Neuronal stem cell (in vitro differentiated cells): ENCODE measurements around the gene PCBD1.
"Not testable (repeated sequence)": the region's sequence is repeated elsewhere in the genome, so short reads cannot be mapped to it uniquely, and the experiment has no call there.

Experiments
- DNase-seq: peaks from one replicate; pipeline ENCODE4 v3.0.0-alpha.2; 2013; ENCODE audit warnings: low spot score
- H2AFZ ChIP-seq: one replicate; pipeline ENCODE4 v1.6.1; 2013; ENCODE audit warnings: mild to moderate bottlenecking, low read length, inconsistent platforms
- H2AK5ac ChIP-seq: 2 replicates; pipeline ENCODE4 v1.6.1; 2013; ENCODE audit warnings: low read depth, mild to moderate bottlenecking, inconsistent platforms, low read length, moderate library complexity, mixed read lengths
- H2BK120ac ChIP-seq: 2 replicates; pipeline ENCODE4 v1.6.1; 2013; ENCODE audit warnings: low read depth, mild to moderate bottlenecking, inconsistent platforms, low read length, moderate library complexity, mixed read lengths
- H2BK12ac ChIP-seq: one replicate; pipeline ENCODE4 v1.6.1; 2013; ENCODE audit warnings: low read length, inconsistent platforms
- H2BK15ac ChIP-seq: 2 replicates; pipeline ENCODE4 v1.6.1; 2013; ENCODE audit warnings: mild to moderate bottlenecking, low read length, inconsistent platforms, mixed read lengths
- H2BK5ac ChIP-seq: one replicate; pipeline ENCODE4 v1.6.1; 2013; ENCODE audit warnings: inconsistent platforms, mild to moderate bottlenecking, low read length, moderate library complexity
- H3K14ac ChIP-seq: one replicate; pipeline ENCODE4 v1.6.1; 2013; ENCODE audit warnings: low read length, inconsistent platforms
- H3K18ac ChIP-seq: 2 replicates; pipeline ENCODE4 v1.6.1; 2013; ENCODE audit warnings: low read length, inconsistent platforms
- H3K23ac ChIP-seq: 2 replicates; pipeline ENCODE4 v1.6.1; 2013; ENCODE audit warnings: low read depth, mild to moderate bottlenecking, mixed read lengths, low read length, inconsistent platforms; ENCODE audit not compliant: poor library complexity
- H3K27ac ChIP-seq: replicated peaks from 3 replicates; pipeline ENCODE4 v1.5.1; 2013; ENCODE audit warnings: low read length, inconsistent platforms
- H3K27me3 ChIP-seq, 3 experiments: 2 replicates each; pipeline ENCODE4 v1.6.1; 2013; ENCODE audit warnings: low read length in 3 of 3, mild to moderate bottlenecking in 2 of 3, inconsistent platforms in 1 of 3, low read depth in 1 of 3, mixed read lengths in 1 of 3, moderate library complexity in 1 of 3; ENCODE audit not compliant: control insufficient read depth in 3 of 3, insufficient read depth in 3 of 3
- H3K36me3 ChIP-seq, 2 donors: replicated peaks in 1 of 2; 2 replicates each; pipeline ENCODE4 v1.6.1; 2013; ENCODE audit warnings: low read length in 2 of 2; ENCODE audit not compliant: control insufficient read depth in 2 of 2, insufficient read depth in 2 of 2
- H3K4ac ChIP-seq: 2 replicates; pipeline ENCODE4 v1.6.1; 2013; ENCODE audit warnings: inconsistent platforms, mild to moderate bottlenecking, low read length, moderate library complexity
- H3K4me1 ChIP-seq, 2 donors: 1 replicate in 1 of 2; 2 replicates in 1 of 2; pipeline ENCODE4 v1.6.1; 2013; ENCODE audit warnings: low read length in 2 of 2, low read depth in 1 of 2; ENCODE audit not compliant: control insufficient read depth in 2 of 2, insufficient read depth in 1 of 2
- H3K4me2 ChIP-seq: one replicate; pipeline ENCODE4 v1.6.1; 2013; ENCODE audit warnings: mild to moderate bottlenecking, low read length, inconsistent platforms; ENCODE audit not compliant: insufficient read depth, poor library complexity, severe bottlenecking
- H3K4me3 ChIP-seq, 2 donors: 2 replicates each; pipeline ENCODE4 v1.5.1; 2013; ENCODE audit warnings: low read length in 2 of 2, mild to moderate bottlenecking in 2 of 2, inconsistent platforms in 1 of 2, moderate library complexity in 1 of 2
- H3K79me1 ChIP-seq: one replicate; pipeline ENCODE4 v1.6.1; 2013; ENCODE audit warnings: low read depth, mild to moderate bottlenecking, inconsistent platforms, low read length, moderate library complexity
- H3K9ac ChIP-seq: one replicate; pipeline ENCODE4 v1.6.1; 2013; ENCODE audit warnings: mild to moderate bottlenecking, low read depth, low read length, inconsistent platforms; ENCODE audit not compliant: poor library complexity
- H3K9me3 ChIP-seq, 2 donors: replicated peaks in 1 of 2; 2 replicates each; pipeline versions ENCODE3 to v1.6.1; 2013; ENCODE audit warnings: low read length in 2 of 2, mild to moderate bottlenecking in 2 of 2, inconsistent platforms in 1 of 2, low read depth in 1 of 2, mixed read lengths in 1 of 2, moderate library complexity in 1 of 2; ENCODE audit not compliant: control insufficient read depth in 2 of 2, insufficient read depth in 1 of 2
- H4K8ac ChIP-seq: one replicate; pipeline ENCODE4 v1.6.1; 2013; ENCODE audit warnings: low read depth, mild to moderate bottlenecking, inconsistent platforms, low read length, moderate library complexity
- H4K91ac ChIP-seq: one replicate; pipeline ENCODE4 v1.6.1; 2013; ENCODE audit warnings: low read length, low read depth, mild to moderate bottlenecking, inconsistent platforms; ENCODE audit not compliant: poor library complexity
- WGBS, 2 donors: extraction: QIAGEN DNeasy Blood & Tissue Kit; methylation state at CpG; one replicate each; pipeline ENCODE4 v1.1.7; 2013; ENCODE audit warnings: missing lambda C conversion rate in 2 of 2, mixed read lengths in 1 of 2; ENCODE audit not compliant: insufficient read length in 2 of 2, insufficient replicate concordance in 1 of 2; ENCODE audit errors: extremely low coverage in 2 of 2; 5-methylcytosine and 5-hydroxymethylcytosine counted together

The PCBD1 gene

GRCh38 chr10:70920519-70920918 is 32.2 kb upstream of the PCBD1 start:
- no peak overlapping the region for H3K4ac ChIP-seq
- no peak overlapping the region for H2AK5ac ChIP-seq
- H3K9me3 ChIP-seq: no peaks in the 10 kb centered on the region
- no peak overlapping the region for H2BK12ac ChIP-seq
- DNase-seq: no peak
- H3K36me3 ChIP-seq: no peaks in the 10 kb centered on the region
- peaks cover 0 to 32% (median 0%) of the 10 kb centered on the region in 3 experiments for H3K27me3 ChIP-seq
- H4K8ac ChIP-seq: no peak overlapping the region
- no peak overlapping the region for H3K27ac ChIP-seq
- no peak overlapping the region for H3K14ac ChIP-seq
- no peak overlapping the region for H4K91ac ChIP-seq
- no peak overlapping the region for H2AFZ ChIP-seq
- no peak overlapping the region for H2BK15ac ChIP-seq
- H3K79me1 ChIP-seq: no peaks in the 10 kb centered on the region
- H2BK120ac ChIP-seq: no peak overlapping the region
- peak overlapping the region; percentile 57 for H3K18ac ChIP-seq
- no peak overlapping the region for H3K4me2 ChIP-seq
- H2BK5ac ChIP-seq: no peak overlapping the region
- H3K4me3 ChIP-seq: no peak overlapping the region
- no peak overlapping the region for H3K23ac ChIP-seq
- H3K4me1 ChIP-seq: peaks cover 0 to 3% of the 10 kb centered on the region in 2 donors
- H3K9ac ChIP-seq: no peak overlapping the region
- no CpG with 5 or more reads among the region's 4 CpGs for WGBS, 2 donors

GRCh38 chr10:70919906-70920305 is 31.5 kb upstream of the PCBD1 start:
- peak overlapping the region; percentile 46 for H3K23ac ChIP-seq
- not testable (repeated sequence) for H2BK15ac ChIP-seq, H3K36me3 ChIP-seq, H3K4me1 ChIP-seq, H3K4ac ChIP-seq, H3K9ac ChIP-seq, H3K79me1 ChIP-seq, DNase-seq, H3K4me3 ChIP-seq, H3K14ac ChIP-seq, H3K27ac ChIP-seq, H4K8ac ChIP-seq, H3K9me3 ChIP-seq, H4K91ac ChIP-seq, H2BK12ac ChIP-seq, H2BK120ac ChIP-seq, H2AK5ac ChIP-seq, H3K4me2 ChIP-seq, H2AFZ ChIP-seq
- no CpG with 5 or more reads among the region's 10 CpGs for WGBS, 2 donors
- H3K18ac ChIP-seq: peak overlapping the region; percentile 58
- peaks cover 0 to 32% (median 0%) of the 10 kb centered on the region in 3 experiments for H3K27me3 ChIP-seq
- peak overlapping the region; percentile 35 for H2BK5ac ChIP-seq

- no peak overlapping the region for H3K14ac ChIP-seq
- no peak overlapping the region for H4K91ac ChIP-seq
- H2BK15ac ChIP-seq: peak overlapping the region; percentile 47
- H2BK12ac ChIP-seq: no peak overlapping the region
- H3K9me3 ChIP-seq: no peaks in the 10 kb centered on the region
- H2AFZ ChIP-seq: no peak overlapping the region
- DNase-seq: no peak
- H3K27me3 ChIP-seq: peaks cover 0 to 39% (median 0%) of the 10 kb centered on the region in 3 experiments
- peak overlapping the region; percentile 85 for H2AK5ac ChIP-seq
- H3K4me1 ChIP-seq: peaks cover 0 to 3% of the 10 kb centered on the region in 2 donors
- H2BK120ac ChIP-seq: no peak overlapping the region
- no CpG with 5 or more reads among the region's 22 CpGs for WGBS, 2 donors
- peak overlapping the region; percentile 35 for H2BK5ac ChIP-seq
- no peak overlapping the region for H3K4me3 ChIP-seq
- H3K9ac ChIP-seq: no peak overlapping the region
- no peak overlapping the region for H3K4me2 ChIP-seq
- H3K23ac ChIP-seq: no peak overlapping the region
- peak overlapping the region; percentile 65 for H3K18ac ChIP-seq
- no peak overlapping the region for H4K8ac ChIP-seq
- H3K79me1 ChIP-seq: no peaks in the 10 kb centered on the region
- H3K36me3 ChIP-seq: no peaks in the 10 kb centered on the region
- no peak overlapping the region for H3K27ac ChIP-seq
- no peak overlapping the region for H3K4ac ChIP-seq
Observed at GRCh38 chr10:70918851-70919530, 30.6 kb upstream of the PCBD1 start.

- H2AFZ ChIP-seq: no peak overlapping the region
- no peak overlapping the region for H3K4ac ChIP-seq
- H4K91ac ChIP-seq: no peak overlapping the region
- peaks cover 0 to 48% (median 0%) of the 10 kb centered on the region in 3 experiments for H3K27me3 ChIP-seq
- H3K4me1 ChIP-seq: peaks cover 0 to 3% of the 10 kb centered on the region in 2 donors
- H3K18ac ChIP-seq: peak overlapping the region; percentile 84
- H2BK12ac ChIP-seq: no peak overlapping the region
- H2BK15ac ChIP-seq: no peak overlapping the region
- no CpG with 5 or more reads among the region's 10 CpGs for WGBS, 2 donors
- no peak overlapping the region for H3K23ac ChIP-seq
- H3K36me3 ChIP-seq: no peaks in the 10 kb centered on the region
- H3K9ac ChIP-seq: no peak overlapping the region
- no peak overlapping the region for H3K27ac ChIP-seq
- H3K9me3 ChIP-seq: no peaks in the 10 kb centered on the region
- no peak overlapping the region for H3K4me3 ChIP-seq
- no peak for DNase-seq
- no peak overlapping the region for H2AK5ac ChIP-seq
- no peak overlapping the region for H3K4me2 ChIP-seq
- H2BK120ac ChIP-seq: no peak overlapping the region
- no peak overlapping the region for H3K14ac ChIP-seq
- no peaks in the 10 kb centered on the region for H3K79me1 ChIP-seq
- H4K8ac ChIP-seq: no peak overlapping the region
- H2BK5ac ChIP-seq: no peak overlapping the region
Observed at GRCh38 chr10:70917635-70918034, 29.3 kb upstream of the PCBD1 start.
